A673 (cell line): ENCODE measurements around the gene TASP1.

ENCODE experiments used
- EZH2 ChIP-seq: fragments of 200-600 bp; sonication (generic); IDR thresholded peaks from 2 replicates; pipeline ENCODE4 v1.6.1; 2017; ENCODE audit warnings: borderline replicate concordance, low read depth, mild to moderate bottlenecking, mixed read lengths, antibody characterized with exemption, low read length; ENCODE audit not compliant: poor library complexity, severe bottlenecking
- TF ChIP-seq, protein P1 (sequence below): fragments of 300-800, 200-600 bp; sonication (generic); conservative IDR thresholded peaks from 2 replicates; pipeline ENCODE4 v1.5.1; 2017; ENCODE audit warnings: low read depth, mild to moderate bottlenecking, antibody characterized with exemption, low read length, moderate library complexity, mixed read lengths

DNA sequence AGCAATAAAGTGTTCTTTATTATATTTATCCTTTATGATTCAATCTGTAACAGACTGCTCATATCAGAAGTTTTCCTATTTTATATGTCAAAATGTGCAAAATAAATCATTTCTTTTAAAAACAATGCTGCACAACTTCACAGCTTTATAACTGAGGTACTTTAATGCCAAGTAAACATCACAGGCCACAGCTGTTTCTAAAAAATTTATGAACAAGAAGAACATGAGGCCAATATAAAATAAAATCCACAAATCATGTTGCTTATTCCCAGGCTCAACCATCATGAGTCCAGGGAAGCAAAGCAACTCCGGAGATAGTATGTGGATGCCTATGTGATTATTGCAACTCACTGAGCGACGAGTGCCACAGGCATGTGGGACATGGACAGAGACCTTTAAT, 222.2 kb downstream of the TASP1 start:
- TF ChIP-seq, protein P1, sequence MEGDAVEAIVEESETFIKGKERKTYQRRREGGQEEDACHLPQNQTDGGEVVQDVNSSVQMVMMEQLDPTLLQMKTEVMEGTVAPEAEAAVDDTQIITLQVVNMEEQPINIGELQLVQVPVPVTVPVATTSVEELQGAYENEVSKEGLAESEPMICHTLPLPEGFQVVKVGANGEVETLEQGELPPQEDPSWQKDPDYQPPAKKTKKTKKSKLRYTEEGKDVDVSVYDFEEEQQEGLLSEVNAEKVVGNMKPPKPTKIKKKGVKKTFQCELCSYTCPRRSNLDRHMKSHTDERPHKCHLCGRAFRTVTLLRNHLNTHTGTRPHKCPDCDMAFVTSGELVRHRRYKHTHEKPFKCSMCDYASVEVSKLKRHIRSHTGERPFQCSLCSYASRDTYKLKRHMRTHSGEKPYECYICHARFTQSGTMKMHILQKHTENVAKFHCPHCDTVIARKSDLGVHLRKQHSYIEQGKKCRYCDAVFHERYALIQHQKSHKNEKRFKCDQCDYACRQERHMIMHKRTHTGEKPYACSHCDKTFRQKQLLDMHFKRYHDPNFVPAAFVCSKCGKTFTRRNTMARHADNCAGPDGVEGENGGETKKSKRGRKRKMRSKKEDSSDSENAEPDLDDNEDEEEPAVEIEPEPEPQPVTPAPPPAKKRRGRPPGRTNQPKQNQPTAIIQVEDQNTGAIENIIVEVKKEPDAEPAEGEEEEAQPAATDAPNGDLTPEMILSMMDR, result no peak
- TF ChIP-seq EZH2, result no peak
